ENCODE measurements around the gene CT47C1.
"Not testable (repeated sequence)": the region's sequence is repeated elsewhere in the genome, so short reads cannot be mapped to it uniquely, and the experiment has no call there.

CT47C1 gene
- 0 to 0.09 (median 0) reads per million in 3 donors for total RNA-seq

DNA sequence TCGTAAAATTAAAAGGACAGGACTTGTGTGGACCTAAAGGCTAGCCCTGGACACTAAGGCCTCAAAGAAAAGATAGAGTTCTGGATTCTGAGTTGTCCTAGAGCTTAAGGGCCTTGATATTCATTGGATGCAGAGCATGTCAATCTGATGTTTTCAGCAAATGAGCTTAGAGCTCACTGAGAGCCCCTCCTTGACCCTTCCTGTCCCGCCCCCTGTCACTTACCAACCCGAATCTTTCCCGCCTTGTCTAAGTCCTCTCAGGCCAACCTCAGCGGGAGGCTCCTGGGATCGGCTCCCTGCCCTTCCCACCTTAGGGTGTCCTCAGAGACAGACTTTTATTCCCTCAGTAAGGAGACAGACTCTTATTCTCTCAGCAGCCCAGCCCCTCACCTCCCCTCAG, at the start of gene CT47C1:
Gene CT47C1, plus strand, starts transcription at position 250 of the 400 bp plus-strand sequence. CDS start 233 bp downstream, outside the sequence.
- H3K27ac ChIP-seq (ENCODE audit: insufficient read depth, low read length, poor library complexity, severe bottlenecking): no peak within 1 kb of the TSS
- H3K36me3 ChIP-seq (ENCODE audit: control insufficient read depth, insufficient read depth, low read length): no peaks in the 10 kb centered on the region
- no peak for DNase-seq
- H3K9me3 ChIP-seq (ENCODE audit: control insufficient read depth, low read length): no peaks in the 10 kb centered on the region
- no peaks in the 10 kb centered on the region for H3K4me1 ChIP-seq (ENCODE audit: control insufficient read depth, insufficient read depth, low read length, poor library complexity, severe bottlenecking)
- H3K27me3 ChIP-seq (replicated peaks; ENCODE audit: control insufficient read depth, insufficient read depth, low read length, poor library complexity, severe bottlenecking): no peaks in the 10 kb centered on the region
- H3K4me3 ChIP-seq (ENCODE audit: insufficient read depth, low read depth, low read length, poor library complexity, severe bottlenecking): no peak within 1 kb of the TSS

DNA sequence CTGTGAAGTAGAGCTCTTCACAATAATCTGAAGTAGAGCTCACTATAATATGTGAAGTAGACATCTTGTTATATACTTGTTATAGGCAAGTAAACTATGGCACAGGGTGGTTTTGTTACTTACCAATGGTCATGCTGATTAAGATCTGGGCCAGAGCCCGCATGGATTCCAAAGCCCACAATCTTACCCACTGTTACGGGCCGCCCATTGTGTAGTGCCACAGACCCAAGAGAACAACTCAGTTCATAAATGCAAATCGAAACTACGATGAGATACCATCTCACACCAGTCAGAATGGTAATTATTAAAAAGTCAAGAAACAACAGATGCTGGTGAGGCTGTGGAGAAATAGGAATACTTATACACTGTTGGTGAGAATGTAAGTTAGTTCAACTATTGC, 46.9 kb upstream of the CT47C1 start:
- H3K27ac ChIP-seq (ENCODE audit: insufficient read depth, low read length, poor library complexity, severe bottlenecking): no peak overlapping the region
- DNase-seq: no peak

DNA sequence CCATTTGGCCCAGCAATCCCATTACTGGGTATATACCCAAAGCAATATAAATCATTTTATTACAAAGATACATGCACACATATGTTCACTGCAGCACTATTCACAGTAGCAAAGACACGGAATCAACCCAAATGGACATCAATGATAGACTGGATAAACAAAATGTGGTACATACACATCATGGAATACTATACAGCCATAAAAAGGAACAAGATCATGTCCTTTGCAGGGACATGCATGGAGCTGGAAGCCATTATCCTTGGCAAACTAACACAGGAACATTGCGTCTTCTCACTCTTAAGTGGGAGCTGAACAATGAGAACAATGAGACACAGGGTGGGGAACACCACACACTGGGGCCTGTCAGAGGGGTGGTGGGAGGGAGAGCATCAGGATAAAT, 46.4 kb upstream of the CT47C1 start:
- not testable (repeated sequence) for H3K27ac ChIP-seq (ENCODE audit: insufficient read depth, low read length, poor library complexity, severe bottlenecking); H3K36me3 ChIP-seq (ENCODE audit: control insufficient read depth, insufficient read depth, low read length); H3K27me3 ChIP-seq (replicated peaks; ENCODE audit: control insufficient read depth, insufficient read depth, low read length, poor library complexity, severe bottlenecking); H3K4me1 ChIP-seq (ENCODE audit: control insufficient read depth, insufficient read depth, low read length, poor library complexity, severe bottlenecking); H3K9me3 ChIP-seq (ENCODE audit: control insufficient read depth, low read length); H3K4me3 ChIP-seq (ENCODE audit: insufficient read depth, low read depth, low read length, poor library complexity, severe bottlenecking); DNase-seq

More for the DNA sequence above, 46.9 kb upstream of the CT47C1 start:
- Histone ChIP-seq H3K4me1 (ENCODE audit: control insufficient read depth, insufficient read depth, low read length, poor library complexity, severe bottlenecking) (no peaks in the 10 kb centered on the region), H3K9me3 (ENCODE audit: control insufficient read depth, low read length) (no peaks in the 10 kb centered on the region), H3K27me3 (replicated peaks; ENCODE audit: control insufficient read depth, insufficient read depth, low read length, poor library complexity, severe bottlenecking) (no peaks in the 10 kb centered on the region), H3K4me3 (ENCODE audit: insufficient read depth, low read depth, low read length, poor library complexity, severe bottlenecking) (no peak overlapping the region), H3K36me3 (ENCODE audit: control insufficient read depth, insufficient read depth, low read length) (peaks cover 4% of the 10 kb centered on the region)

DNA sequence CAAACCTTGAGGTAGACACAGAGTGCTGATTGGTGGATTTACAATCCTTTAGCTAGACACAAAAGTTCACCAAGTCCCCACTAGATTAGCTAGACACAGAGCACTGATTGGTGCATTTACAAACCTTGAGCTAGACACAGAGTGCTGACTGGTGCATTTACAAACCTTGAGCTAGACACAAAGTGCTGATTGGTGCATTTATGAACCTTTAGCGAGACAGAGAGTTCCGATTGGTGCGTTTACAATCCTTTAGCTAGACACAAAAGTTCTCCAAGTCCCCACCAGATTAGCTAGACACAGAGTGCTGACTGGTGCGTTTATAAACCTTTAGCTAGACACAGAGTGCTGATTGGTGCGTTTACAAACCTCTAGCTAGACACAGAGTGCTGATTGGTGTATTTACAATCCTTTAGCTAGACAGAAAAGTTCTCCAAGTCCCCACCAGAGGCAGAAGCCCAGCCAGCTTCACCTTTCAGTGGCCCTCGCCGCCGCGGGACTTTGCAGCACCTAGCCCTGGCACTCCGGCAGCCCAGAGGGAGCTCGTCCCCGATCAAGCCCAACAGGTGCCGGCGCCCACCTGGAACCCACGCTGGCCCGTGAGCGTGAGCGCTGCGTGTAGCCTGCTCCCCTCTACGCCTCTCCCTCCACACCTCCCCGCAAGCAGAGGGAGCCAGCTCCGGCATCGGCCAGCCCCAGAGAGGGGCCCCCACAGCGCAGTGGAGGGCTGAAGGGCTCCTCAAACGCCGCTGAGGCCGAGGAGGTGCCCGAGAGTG, 44.6 kb upstream of the CT47C1 start:
- not testable (repeated sequence) for H3K36me3 ChIP-seq (ENCODE audit: control insufficient read depth, insufficient read depth, low read length); H3K27ac ChIP-seq (ENCODE audit: insufficient read depth, low read length, poor library complexity, severe bottlenecking); DNase-seq; H3K27me3 ChIP-seq (replicated peaks; ENCODE audit: control insufficient read depth, insufficient read depth, low read length, poor library complexity, severe bottlenecking); H3K4me1 ChIP-seq (ENCODE audit: control insufficient read depth, insufficient read depth, low read length, poor library complexity, severe bottlenecking); H3K9me3 ChIP-seq (ENCODE audit: control insufficient read depth, low read length); H3K4me3 ChIP-seq (ENCODE audit: insufficient read depth, low read depth, low read length, poor library complexity, severe bottlenecking)

DNA sequence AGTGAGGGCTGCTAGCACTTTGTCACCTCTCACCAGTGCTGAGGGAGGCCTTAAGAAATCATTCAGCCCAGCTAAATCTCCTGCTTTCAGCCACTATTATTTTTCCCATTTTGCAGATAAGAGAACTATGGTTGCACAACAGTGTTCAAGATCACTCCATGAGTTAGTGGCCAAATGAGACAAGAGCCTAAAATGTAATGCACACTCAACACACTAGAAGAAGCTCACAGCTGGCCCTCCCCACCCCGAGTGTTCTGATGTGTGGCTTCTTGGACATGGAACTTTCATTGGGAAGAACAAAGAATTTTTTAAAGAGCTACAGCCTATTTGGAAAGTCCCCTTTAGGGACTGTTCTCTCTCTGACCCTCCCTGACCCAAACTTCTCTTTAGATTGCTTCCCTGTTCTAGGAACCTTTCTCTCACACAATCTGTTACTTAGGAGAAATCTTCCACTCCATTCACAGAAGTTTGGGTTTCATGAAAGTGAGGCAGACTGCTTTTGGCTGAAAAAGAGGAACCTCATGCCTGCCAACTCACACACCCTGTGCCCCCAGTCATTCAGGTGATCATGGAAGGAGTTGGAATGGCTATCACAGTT, 44.0 kb upstream of the CT47C1 start:
- no peak overlapping the region for H3K27ac ChIP-seq (ENCODE audit: insufficient read depth, low read length, poor library complexity, severe bottlenecking)
- no peaks in the 10 kb centered on the region for H3K4me1 ChIP-seq (ENCODE audit: control insufficient read depth, insufficient read depth, low read length, poor library complexity, severe bottlenecking)
- no peak overlapping the region for H3K4me3 ChIP-seq (ENCODE audit: insufficient read depth, low read depth, low read length, poor library complexity, severe bottlenecking)
- no peaks in the 10 kb centered on the region for H3K27me3 ChIP-seq (replicated peaks; ENCODE audit: control insufficient read depth, insufficient read depth, low read length, poor library complexity, severe bottlenecking)
- H3K36me3 ChIP-seq (ENCODE audit: control insufficient read depth, insufficient read depth, low read length): no peaks in the 10 kb centered on the region
- H3K9me3 ChIP-seq (ENCODE audit: control insufficient read depth, low read length): no peaks in the 10 kb centered on the region
- DNase-seq: no peak

DNA sequence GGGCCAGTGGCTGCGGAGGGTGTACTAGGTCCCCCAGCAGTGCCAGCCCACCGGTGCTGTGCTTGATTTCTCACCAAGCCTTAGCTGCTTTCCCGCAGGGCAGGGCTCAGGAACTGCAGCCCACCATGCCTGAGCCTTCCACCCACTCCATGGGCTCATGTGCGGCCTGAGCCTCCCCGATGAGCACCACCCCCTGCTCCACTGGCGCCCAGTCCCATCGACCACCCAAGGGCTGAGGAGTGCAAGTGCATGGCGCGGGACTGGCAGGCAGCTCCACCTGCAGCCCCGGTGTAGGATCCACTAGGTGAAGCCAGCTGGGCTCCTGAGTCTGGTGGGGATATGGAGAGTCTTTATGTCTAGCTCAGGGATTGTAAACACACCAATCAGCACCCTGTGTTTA, 43.1 kb upstream of the CT47C1 start:
- not testable (repeated sequence) for DNase-seq; H3K9me3 ChIP-seq (ENCODE audit: control insufficient read depth, low read length)

DNA sequence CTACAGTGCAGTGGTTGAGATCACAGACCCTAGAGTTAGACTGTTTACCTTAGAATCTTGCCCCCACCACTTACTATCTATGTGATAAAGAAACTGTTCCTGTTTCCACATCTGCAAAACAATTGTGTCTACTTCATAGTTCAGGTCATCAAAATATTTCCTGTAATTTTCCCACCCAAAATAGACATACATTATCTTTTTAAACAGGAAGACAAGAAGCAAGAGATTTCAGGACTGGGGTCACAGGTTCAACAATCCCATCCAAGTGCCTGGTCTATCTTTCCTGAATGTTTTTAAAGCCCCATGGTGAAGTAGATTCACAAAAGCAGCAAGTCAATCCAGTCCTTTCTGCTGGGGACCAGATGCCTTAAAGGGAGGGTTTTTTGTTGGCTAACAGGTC, 41.8 kb upstream of the CT47C1 start:
- H3K4me1 ChIP-seq (ENCODE audit: control insufficient read depth, insufficient read depth, low read length, poor library complexity, severe bottlenecking): no peaks in the 10 kb centered on the region
- no peak overlapping the region for H3K4me3 ChIP-seq (ENCODE audit: insufficient read depth, low read depth, low read length, poor library complexity, severe bottlenecking)
- no peaks in the 10 kb centered on the region for H3K9me3 ChIP-seq (ENCODE audit: control insufficient read depth, low read length)
- H3K36me3 ChIP-seq (ENCODE audit: control insufficient read depth, insufficient read depth, low read length): no peaks in the 10 kb centered on the region
- H3K27me3 ChIP-seq (replicated peaks; ENCODE audit: control insufficient read depth, insufficient read depth, low read length, poor library complexity, severe bottlenecking): no peaks in the 10 kb centered on the region
- no peak for DNase-seq
- no peak overlapping the region for H3K27ac ChIP-seq (ENCODE audit: insufficient read depth, low read length, poor library complexity, severe bottlenecking)

More for the DNA sequence above, 43.1 kb upstream of the CT47C1 start:
- not testable (repeated sequence) for H3K27ac ChIP-seq (ENCODE audit: insufficient read depth, low read length, poor library complexity, severe bottlenecking); H3K27me3 ChIP-seq (replicated peaks; ENCODE audit: control insufficient read depth, insufficient read depth, low read length, poor library complexity, severe bottlenecking); H3K4me3 ChIP-seq (ENCODE audit: insufficient read depth, low read depth, low read length, poor library complexity, severe bottlenecking); H3K4me1 ChIP-seq (ENCODE audit: control insufficient read depth, insufficient read depth, low read length, poor library complexity, severe bottlenecking); H3K36me3 ChIP-seq (ENCODE audit: control insufficient read depth, insufficient read depth, low read length)

DNA sequence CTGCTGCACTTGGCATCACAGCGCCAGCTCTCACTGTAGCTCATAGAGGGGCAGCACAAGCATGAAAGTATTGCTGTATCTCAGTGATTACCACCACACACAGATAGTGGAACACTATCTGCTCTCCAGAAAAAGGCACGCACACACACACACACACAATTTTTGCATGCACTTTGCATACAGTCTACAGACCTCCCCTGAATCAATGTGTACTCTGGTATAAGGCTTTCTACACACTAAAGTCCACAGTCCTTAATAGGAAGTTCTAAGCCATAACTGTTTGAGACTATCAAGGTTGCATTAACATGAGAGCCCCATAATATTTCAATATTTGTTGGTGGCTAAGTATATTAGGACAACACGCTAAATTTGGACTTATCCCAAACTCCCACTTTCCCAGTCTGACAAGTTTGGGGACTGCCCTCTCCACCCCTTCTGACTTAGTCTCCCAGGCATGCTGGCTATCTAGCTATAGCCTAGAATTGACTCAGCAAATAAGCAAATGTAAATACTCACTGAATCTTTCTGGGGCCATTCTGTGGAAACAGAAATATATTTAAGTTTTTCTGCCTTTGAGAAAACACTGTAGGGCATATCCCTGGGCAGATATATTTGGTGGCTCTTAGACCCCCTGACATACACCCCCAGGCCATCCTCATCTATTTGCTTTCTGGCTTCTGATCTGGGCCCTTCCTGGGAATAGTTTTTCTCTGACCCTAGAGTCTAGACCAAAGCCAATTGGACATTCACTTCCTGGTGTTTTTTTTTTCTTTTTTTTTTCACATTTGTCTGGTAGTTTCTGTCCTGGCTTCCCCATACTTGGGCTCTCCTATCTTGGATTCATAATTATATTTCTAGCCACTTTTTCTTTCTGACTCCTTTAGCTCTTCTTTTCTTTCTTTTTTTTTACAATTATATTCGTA, 36.4 kb upstream of the CT47C1 start:
- H3K36me3 ChIP-seq (ENCODE audit: control insufficient read depth, insufficient read depth, low read length): no peaks in the 10 kb centered on the region

DNA sequence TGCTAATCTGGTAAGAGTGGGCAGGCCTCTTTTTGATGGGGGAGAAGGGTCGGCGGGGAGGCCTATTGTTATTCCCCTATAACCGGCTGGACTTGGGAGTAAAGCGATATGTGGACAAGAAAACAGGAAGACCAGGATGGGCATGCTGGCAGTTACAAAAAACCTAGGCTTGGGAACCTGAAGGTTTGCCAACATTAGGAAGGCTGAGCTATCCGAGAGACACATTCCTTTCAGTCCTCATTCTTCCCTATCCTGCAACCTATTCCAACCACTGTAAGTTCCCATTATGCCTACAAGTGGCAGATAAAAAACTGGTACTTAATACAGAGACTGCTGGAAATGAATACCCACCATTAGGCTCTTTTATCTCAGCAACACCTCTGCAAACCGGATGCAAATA, 32.4 kb upstream of the CT47C1 start:
- Histone ChIP-seq H3K27ac (ENCODE audit: insufficient read depth, low read length, poor library complexity, severe bottlenecking) (no peak overlapping the region), H3K9me3 (ENCODE audit: control insufficient read depth, low read length) (no peaks in the 10 kb centered on the region), H3K36me3 (ENCODE audit: control insufficient read depth, insufficient read depth, low read length) (no peaks in the 10 kb centered on the region), H3K27me3 (replicated peaks; ENCODE audit: control insufficient read depth, insufficient read depth, low read length, poor library complexity, severe bottlenecking) (no peaks in the 10 kb centered on the region), H3K4me1 (ENCODE audit: control insufficient read depth, insufficient read depth, low read length, poor library complexity, severe bottlenecking) (no peaks in the 10 kb centered on the region), H3K4me3 (ENCODE audit: insufficient read depth, low read depth, low read length, poor library complexity, severe bottlenecking) (no peak overlapping the region)
- no peak for DNase-seq

More for the DNA sequence above, 36.4 kb upstream of the CT47C1 start:
- no peaks in the 10 kb centered on the region for H3K4me1 ChIP-seq (ENCODE audit: control insufficient read depth, insufficient read depth, low read length, poor library complexity, severe bottlenecking)
- no peak overlapping the region for H3K4me3 ChIP-seq (ENCODE audit: insufficient read depth, low read depth, low read length, poor library complexity, severe bottlenecking)
- H3K9me3 ChIP-seq (ENCODE audit: control insufficient read depth, low read length): no peaks in the 10 kb centered on the region
- no peak overlapping the region for H3K27ac ChIP-seq (ENCODE audit: insufficient read depth, low read length, poor library complexity, severe bottlenecking)
- no peaks in the 10 kb centered on the region for H3K27me3 ChIP-seq (replicated peaks; ENCODE audit: control insufficient read depth, insufficient read depth, low read length, poor library complexity, severe bottlenecking)
- DNase-seq: no peak

Measured in effector memory CD4-positive, alpha-beta T cell (primary cell).